MG63 (cell line): ENCODE measurements around the gene IGFN1. TPM values are rescaled to one million over a fixed set of nuclear protein-coding genes. Genes with fewer than 3 reads are reported as not detected.
"Not testable (repeated sequence)": the region's sequence is repeated elsewhere in the genome, so short reads cannot be mapped to it uniquely, and the experiment has no call there.

Experiments used
- DNase-seq: peaks from one replicate; pipeline ENCODE4 v3.0.0-alpha.2; 2020
- H3K27me3 ChIP-seq: fragments of 250-450 bp; sonication (Bioruptor Pico); 2 replicates; pipeline ENCODE4 v1.5.1; 2020; ENCODE audit warnings: mild to moderate bottlenecking, moderate library complexity
- H3K36me3 ChIP-seq: fragments of 250-450 bp; sonication (Bioruptor Pico); 2 replicates; pipeline ENCODE4 v1.5.1; 2020; ENCODE audit warnings: mild to moderate bottlenecking, moderate library complexity
- H3K4me3 ChIP-seq: fragments of 250-450 bp; sonication (Bioruptor Pico); 2 replicates; pipeline ENCODE4 v1.5.1; 2020; ENCODE audit warnings: mild to moderate bottlenecking, moderate library complexity
- H3K9me3 ChIP-seq: fragments of 250-450 bp; sonication (Bioruptor Pico); 2 replicates; pipeline ENCODE4 v1.5.1; 2020; ENCODE audit warnings: mild to moderate bottlenecking, moderate library complexity
- total RNA-seq: library from RNA; depleted of rRNA; stranded (reverse); fragments of >200 nt; shearing (Covaris generic); gene quantifications from 2 replicates; pipeline ENCODE4 v1.2.3, GENCODE V29; 2014; ENCODE audit warnings: low replicate concordance

Gene IGFN1
- total RNA-seq, 1 experiment from 2014 or later = 0.16 TPM

DNA sequence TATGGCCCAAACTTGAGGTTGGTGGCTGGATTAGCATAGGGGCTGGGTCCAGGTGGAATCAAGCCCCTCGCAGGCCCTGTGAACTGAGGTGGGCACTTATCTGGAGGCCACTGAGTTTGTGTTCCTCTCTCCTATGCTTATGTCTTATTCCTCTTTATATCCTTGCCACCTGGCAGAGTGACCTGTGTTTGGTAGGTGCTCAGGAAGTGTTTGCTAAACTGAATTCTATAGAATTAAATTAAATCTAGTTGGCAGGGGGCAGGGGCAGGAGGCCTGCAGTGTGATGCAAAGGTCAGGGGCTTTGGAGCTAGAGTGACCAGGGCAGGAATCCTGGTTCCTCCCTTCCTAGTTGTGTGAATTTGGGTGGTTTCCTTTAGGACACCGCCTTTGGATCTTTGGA is 35.3 kb upstream of the IGFN1 start:
- Histone ChIP-seq H3K27me3 (no peaks in the 10 kb centered on the region), H3K36me3 (peaks cover 16% of the 10 kb centered on the region), H3K9me3 (0 out of 2 replicates have a peak, but pooled peaks cover 2% of the 10 kb centered on the region), H3K4me3 (no peak overlapping the region)
- DNase-seq = no peak

DNA sequence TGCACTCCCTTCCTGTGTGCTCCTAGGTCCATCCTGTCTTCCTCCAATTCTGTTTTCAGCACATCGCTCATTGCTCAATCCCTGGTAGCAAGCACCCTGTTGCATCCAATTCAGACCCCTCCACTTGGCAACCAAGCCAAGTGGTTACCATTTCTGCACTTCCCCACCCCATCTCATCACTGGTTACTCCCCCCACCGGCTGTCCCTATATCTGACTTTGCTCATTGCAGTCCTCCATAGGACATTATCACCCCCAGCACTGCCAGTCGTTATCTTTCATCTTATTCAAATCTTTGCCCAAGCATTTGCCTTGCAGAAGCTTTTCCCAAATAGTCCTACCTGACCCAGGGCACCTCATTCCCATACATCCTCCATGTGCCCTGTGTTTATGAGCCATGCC is 34.3 kb upstream of the IGFN1 start:
- DNase-seq = no peak
- H3K36me3 ChIP-seq = peaks cover 12% of the 10 kb centered on the region
- H3K9me3 ChIP-seq = 0 out of 2 replicates have a peak, but pooled peaks cover 2% of the 10 kb centered on the region
- H3K4me3 ChIP-seq = no peak overlapping the region
- H3K27me3 ChIP-seq = no peaks in the 10 kb centered on the region

DNA sequence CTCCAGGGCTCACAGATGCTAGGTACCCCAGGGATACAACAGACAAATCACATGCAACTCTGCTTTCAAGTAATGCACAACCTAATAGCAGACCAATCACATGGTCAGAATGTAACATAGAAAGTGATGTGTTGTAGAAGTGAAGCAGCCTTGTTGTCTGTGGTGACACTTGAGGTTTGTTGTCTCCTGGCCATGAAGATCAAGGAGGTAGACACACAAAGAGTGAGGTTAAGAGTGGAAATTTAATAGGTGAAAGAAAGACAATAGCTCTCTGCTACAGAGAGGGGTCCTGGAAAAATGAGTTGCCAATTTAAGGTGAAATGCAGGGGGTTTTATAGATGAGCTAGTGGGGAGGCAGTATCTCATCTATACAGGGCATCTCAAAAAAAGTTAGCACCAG is 33.8 kb upstream of the IGFN1 start:
- Histone ChIP-seq H3K4me3 (no peak overlapping the region), H3K27me3 (no peaks in the 10 kb centered on the region), H3K9me3 (0 out of 2 replicates have a peak, but pooled peaks cover 2% of the 10 kb centered on the region), H3K36me3 (peaks cover 8% of the 10 kb centered on the region)
- DNase-seq = no peak

DNA sequence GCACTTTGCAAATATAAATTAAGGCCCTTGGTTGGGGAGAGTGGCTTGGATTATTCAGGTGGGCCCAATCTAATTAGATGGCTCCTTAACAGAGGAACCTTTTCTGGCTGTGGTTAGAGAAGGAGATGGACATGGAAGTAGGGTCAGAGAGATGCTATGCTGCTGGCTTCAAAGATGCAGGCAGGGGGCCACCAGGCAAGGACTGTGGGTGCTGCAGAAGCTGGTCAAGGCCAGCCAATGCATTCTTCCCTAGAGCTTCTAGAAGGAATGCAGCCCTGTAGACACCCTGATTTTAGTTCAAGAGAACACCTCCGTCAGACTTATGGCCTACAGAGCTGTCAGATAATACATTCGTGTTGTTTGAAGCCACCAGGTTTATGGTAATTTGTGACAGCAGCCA is 32.7 kb upstream of the IGFN1 start:
- Histone ChIP-seq H3K27me3 (peaks cover under 1% of the 10 kb centered on the region; the same call in 1 of the 2 replicates), H3K9me3 (0 out of 2 replicates have a peak, but pooled peaks cover 2% of the 10 kb centered on the region), H3K36me3 (no peaks in the 10 kb centered on the region), H3K4me3 (no peak overlapping the region)
- DNase-seq = no peak

DNA sequence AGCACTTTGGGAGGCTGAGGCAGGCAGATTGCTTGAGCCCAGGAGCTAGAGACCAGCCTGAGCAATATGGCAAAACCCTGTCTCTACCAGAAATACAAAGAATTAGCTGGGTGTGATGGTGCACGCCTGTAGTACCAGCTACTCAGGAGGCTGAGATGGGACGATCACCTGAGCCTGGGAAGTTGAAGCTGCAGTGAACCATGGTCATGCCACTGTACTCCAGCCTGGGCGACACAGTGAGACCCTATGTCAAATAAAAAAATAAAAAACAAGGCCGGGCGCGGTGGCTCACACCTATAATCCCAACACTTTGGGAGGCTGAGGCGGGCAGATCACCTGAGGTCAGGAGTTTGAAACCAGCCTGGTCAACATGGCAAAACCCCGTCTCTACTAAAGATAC is 27.6 kb upstream of the IGFN1 start:
- not testable (repeated sequence) for DNase-seq, H3K27me3 ChIP-seq, H3K36me3 ChIP-seq, H3K9me3 ChIP-seq, H3K4me3 ChIP-seq

DNA sequence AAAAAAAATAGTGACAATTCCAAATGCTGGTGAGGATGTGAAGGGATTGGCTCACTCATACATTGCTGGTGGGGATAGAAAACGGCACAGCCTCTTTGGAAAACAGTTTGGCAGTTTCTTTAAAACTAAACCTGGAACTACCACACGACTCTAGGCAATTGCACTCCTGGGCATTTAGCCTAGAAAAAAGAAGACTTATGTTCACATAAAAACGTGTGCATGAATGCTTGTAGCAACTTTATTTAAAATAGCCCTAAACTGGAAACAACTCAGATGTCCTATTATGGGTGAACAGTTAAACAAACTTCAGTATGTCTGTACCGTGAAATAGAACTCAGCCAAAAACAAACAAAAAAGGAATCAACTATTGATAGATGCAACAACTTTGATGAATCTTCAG is 26.9 kb upstream of the IGFN1 start:
- no peak for DNase-seq
- Histone ChIP-seq H3K27me3 (peaks cover 5% of the 10 kb centered on the region; the same call in 1 of the 2 replicates), H3K4me3 (no peak overlapping the region), H3K9me3 (no peaks in the 10 kb centered on the region), H3K36me3 (no peaks in the 10 kb centered on the region)

DNA sequence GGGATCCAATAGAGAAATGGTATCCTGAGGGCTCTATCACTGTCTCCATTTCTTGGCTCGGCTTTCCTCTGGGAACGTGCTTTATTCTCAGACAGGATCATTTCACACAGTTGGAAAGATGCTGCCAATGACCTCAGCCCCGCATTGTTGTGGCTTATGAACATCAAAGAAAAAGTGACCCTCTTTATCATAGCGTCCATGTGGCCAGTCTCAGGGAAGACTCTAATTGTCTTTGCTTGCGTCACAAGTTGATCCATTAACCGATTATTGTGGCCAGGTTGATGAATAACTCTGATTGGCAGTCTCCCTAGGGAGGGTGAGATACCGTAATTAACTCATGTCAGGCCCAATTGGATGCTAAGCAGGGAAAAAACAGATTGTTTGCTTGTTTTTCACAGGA is 26.0 kb upstream of the IGFN1 start:
- Histone ChIP-seq H3K4me3 (no peak overlapping the region), H3K9me3 (no peaks in the 10 kb centered on the region), H3K36me3 (no peaks in the 10 kb centered on the region), H3K27me3 (peaks cover 5% of the 10 kb centered on the region; the same call in 1 of the 2 replicates)
- no peak for DNase-seq

DNA sequence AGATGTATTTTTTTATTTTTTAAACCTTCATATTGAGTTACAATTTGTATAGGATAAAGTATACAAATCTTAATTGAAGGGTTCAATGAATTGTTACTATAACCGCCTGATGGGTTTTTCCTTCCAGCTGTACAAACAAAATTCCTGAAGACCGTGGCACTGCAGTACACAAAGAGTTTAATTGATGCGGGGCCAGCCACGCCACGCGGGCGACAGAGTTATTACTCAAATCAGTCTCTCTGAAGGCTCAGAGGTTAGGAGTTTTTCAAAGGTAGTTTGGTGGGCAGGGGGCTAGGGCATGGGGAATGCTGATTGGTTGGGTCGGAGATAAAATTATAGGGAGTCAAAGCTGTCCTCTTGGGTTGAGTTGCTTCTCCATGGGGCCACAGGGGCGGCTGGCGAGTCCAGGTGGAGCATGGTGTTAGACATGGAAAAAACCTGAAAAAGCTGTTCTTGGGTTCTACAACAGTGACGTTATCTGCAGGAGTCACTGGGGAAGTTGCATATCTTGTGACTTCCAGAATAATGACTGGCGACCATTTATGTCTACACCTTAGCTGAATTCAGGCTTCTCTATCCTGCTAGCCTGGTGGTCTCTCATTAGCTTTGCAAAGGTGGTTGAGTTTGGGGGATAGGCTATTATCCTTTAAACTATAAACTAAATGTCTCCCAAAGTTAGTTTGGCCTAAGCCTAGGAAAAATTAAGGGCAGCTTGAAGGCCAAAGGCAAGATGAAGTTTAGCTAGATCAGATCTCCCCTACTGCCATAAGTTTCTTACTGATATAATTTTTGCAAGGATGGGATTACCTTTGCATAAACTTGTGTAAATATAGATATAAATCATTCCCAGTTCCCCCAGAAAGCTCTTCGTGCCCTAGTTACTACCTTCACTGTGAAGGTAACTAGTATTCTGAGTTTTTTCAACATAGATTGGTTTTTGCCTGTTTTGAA is 23.3 kb upstream of the IGFN1 start:
- peaks cover 5% of the 10 kb centered on the region; the same call in 1 of the 2 replicates for H3K27me3 ChIP-seq
- no peaks in the 10 kb centered on the region for H3K9me3 ChIP-seq
- no peaks in the 10 kb centered on the region for H3K36me3 ChIP-seq
- no peak overlapping the region for H3K4me3 ChIP-seq
- no peak for DNase-seq

DNA sequence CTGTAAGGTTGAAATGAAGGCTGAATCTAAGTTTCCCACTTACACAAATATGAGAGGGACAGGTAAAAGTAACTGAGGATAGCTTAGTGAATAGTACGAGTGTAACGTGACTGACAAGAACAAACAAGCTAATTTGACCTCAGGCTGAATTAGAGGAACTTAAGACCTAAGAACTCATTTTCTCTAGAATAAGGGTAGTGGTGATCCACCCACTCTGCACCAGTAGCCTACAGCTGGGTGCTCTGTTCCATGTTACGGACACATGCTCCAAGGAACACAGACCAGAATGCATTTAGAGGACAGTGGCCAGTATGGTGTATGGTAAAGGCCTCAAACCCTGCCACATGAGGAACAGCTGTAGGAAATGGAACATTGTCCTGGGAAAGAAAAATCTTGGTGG is 21.4 kb upstream of the IGFN1 start:
- DNase-seq = no peak
- Histone ChIP-seq H3K36me3 (no peaks in the 10 kb centered on the region), H3K4me3 (no peak overlapping the region), H3K27me3 (peaks cover 3% of the 10 kb centered on the region; the same call in 1 of the 2 replicates), H3K9me3 (no peaks in the 10 kb centered on the region)

DNA sequence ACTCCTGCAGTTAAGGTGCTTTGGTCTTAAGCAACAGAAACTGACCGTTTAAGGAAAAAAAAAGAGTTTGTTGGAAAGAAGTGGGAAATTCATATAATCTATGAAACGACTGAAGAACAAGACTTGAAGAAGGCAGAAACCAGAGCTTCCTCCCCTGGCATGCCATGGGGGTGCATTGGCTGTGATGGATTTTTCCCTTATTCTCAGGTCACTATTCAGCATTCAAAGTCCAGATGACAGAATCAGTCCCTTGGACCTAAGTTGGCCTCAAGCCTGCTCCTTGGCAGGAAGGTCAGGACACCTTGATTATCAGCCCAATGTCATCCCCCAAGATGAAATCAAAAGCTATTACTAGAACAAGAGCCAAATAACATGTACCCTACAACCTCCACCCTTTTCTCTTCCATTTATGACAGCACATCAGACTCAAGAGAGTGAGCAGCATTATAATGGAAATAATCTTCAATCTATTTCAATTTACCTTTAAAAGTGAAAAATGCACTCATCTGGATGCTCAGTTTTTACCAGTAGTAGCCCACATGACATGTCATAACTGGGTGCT is 20.6 kb upstream of the IGFN1 start:
- peak overlapping the region; percentile 65 for H3K4me3 ChIP-seq
- no peaks in the 10 kb centered on the region for H3K9me3 ChIP-seq
- H3K36me3 ChIP-seq = no peaks in the 10 kb centered on the region
- no peak for DNase-seq
- no peaks in the 10 kb centered on the region; the same call in 1 of the 2 replicates for H3K27me3 ChIP-seq

DNA sequence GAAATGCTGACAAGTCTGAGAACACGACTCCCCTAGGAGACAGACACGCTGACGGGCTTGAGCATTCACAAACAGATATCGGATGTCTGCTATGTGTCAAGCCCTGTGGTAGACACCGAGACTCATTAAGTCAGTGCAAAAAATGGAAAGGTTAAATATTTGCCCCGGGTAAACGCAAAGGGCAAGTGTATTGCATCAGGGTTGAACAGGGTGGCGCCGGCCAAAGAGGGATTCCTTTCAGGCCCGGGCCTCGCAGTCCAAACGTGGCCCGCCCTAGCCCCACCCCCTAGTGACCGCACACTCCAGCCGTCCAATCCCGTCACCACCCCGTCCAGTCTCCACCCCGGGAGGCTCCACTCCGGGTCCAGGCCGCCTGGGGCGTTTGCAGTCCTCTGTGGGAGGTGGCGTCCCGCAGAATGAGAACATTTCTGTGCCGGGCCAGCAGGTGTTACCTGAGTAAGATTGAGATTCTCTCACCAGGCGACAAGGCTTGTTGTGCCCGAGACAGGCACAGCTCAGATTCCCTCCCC is 20.0 kb upstream of the IGFN1 start:
- Histone ChIP-seq H3K4me3 (peak overlapping the region; percentile 65), H3K9me3 (no peaks in the 10 kb centered on the region), H3K27me3 (no peaks in the 10 kb centered on the region; the same call in 1 of the 2 replicates), H3K36me3 (no peaks in the 10 kb centered on the region)
- peak; percentile 98 for DNase-seq

DNA sequence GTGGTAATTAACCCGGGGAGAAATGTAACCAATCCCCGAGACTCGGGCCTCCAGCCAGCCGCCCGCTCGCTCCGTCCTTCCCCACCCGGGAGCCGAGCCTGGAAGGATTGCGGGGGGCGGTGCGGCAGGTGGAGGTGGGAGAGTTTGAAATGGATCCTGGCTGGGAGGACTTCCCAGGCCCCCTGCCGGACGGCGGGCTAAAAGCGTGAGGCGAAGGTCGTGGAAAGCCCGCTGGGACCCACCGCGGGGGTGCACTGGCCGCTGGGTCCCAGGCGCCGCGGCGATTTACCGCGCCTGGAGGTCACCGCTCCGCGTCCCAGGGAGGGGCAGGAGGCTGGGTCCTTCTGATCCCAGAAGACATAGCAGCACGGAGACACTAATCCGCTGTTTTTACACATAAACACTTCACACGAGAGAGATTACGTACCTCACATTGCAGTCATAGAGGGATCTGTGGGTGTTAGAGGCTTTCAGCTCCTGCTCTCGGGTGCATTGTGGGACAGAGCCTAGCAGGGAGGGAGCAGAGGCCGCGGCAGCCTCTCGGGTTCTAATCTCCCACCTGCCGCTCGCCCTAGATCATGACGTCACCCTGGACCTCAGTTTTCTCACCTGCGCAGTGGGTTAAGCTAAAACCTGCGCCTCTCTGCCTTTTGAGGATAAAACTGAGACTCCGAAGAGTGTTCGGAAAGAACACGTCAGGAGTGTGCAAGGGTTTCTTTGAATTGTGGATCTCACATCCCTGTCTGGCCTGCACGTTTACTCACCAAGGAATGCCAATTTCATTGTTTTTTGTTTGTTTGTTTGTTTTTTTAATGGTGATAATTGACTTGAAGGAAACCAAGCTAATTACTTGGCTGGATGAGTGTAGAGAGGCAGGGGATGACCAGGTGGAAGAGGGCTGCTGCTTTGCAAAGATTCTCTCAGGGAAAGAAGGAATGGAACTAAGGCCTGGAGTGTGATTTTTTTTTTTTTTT is 19.3 kb upstream of the IGFN1 start:
- no peaks in the 10 kb centered on the region for H3K9me3 ChIP-seq
- peak overlapping the region; percentile 65 for H3K4me3 ChIP-seq
- peak; percentile 50 for DNase-seq
- H3K36me3 ChIP-seq = no peaks in the 10 kb centered on the region
- no peaks in the 10 kb centered on the region; the same call in 1 of the 2 replicates for H3K27me3 ChIP-seq

DNA sequence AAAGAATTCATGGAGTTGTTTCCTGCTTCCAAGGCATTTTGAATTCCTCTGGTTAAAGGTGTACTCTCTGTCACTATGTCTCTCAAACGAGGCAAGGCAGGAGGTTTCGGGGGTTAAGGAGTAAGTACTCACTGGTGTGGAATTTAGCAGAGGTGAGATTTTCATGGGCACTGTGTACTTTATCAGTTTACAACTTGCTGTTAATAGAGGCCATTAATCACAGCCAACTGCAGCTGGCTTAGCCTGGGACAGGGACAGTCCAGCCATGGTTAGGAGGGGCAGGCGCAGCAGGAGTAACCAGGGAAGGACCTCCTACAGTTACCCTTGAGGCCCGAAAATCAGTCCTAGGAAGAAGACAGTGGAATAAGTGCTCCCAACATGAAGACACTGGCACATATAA is 18.3 kb upstream of the IGFN1 start:
- H3K36me3 ChIP-seq = no peaks in the 10 kb centered on the region
- no peaks in the 10 kb centered on the region for H3K9me3 ChIP-seq
- DNase-seq = no peak
- H3K27me3 ChIP-seq = no peaks in the 10 kb centered on the region
- no peak overlapping the region for H3K4me3 ChIP-seq

DNA sequence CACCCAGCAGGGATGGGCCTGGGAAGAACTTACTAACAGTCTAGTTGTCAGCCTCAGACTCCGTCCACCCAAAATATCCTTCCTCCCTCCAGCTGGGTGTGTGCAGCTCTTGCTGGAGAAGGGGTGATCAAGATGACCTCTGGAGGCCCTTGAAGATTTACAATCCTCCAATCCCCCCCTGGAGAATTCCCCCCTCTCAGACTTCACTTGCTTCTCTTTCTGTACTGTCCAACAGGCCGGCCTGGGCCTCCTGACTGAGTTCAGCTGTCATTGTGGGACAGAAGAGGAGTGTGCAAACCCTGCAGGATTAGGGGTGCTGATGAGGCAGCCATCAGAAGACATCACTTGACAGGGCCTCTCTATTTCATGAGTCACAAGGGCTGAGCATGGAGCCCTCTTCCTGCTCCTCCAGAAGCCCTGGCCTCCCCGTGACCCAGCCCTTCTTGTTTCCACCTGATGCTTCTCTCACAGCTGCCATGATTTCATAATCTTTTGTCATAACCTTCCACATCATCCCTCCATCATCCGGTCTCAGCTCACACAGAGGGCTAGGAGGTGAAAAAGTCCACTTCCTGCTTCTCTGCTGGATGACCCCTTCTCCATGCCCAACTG is 17.5 kb upstream of the IGFN1 start:
- no peaks in the 10 kb centered on the region for H3K27me3 ChIP-seq
- H3K36me3 ChIP-seq = no peaks in the 10 kb centered on the region
- H3K9me3 ChIP-seq = no peaks in the 10 kb centered on the region
- no peak overlapping the region for H3K4me3 ChIP-seq
- DNase-seq = no peak

DNA sequence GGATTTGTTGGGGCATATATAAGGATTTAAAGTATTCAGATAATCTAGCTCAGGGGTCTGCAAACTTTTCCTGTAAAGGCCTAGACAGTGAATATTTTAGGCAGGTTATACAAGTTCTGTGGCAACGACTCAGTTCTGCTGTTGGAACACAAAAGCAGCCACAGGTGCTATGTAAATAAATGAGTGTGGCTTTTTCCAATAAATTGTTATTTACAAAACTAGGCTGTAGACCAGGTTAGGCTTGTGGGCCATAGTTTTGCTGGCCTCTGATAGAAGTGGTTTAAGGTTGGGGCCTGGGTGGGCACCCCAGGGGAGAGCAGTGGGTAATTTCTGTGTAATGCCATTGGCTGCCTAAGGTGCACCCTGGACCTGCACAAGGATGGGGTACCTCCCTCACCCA is 16.9 kb upstream of the IGFN1 start:
- Histone ChIP-seq H3K4me3 (no peak overlapping the region), H3K9me3 (peaks cover 3% of the 10 kb centered on the region; the same call in 1 of the 2 replicates), H3K36me3 (no peaks in the 10 kb centered on the region), H3K27me3 (no peaks in the 10 kb centered on the region)
- no peak for DNase-seq
